ENCODE data around the gene SOCS7. TPM values are rescaled to one million over a fixed set of nuclear protein-coding genes. Genes with fewer than 3 reads are reported as not detected.
A peak's percentile ranks its signal among the peaks of the same experiment; 100 is the strongest.

SOCS7 gene
- total RNA-seq, 1 donor from 2014 or later: 7.5 TPM

- DNase-seq (ENCODE audit: low read depth in 2 of 2): no peak
Observed at GRCh38 chr17:38358586-38359513, 7.2 kb downstream of the SOCS7 start.

GRCh38 chr17:38361694-38362465 lies 10.2 kb downstream of the SOCS7 start:
- DNase-seq (ENCODE audit: low read depth in 2 of 2): no peak

- DNase-seq (ENCODE audit: low read depth in 2 of 2): no peak
Observed at GRCh38 chr17:38363016-38363415, 11.4 kb downstream of the SOCS7 start.

- no peak for DNase-seq (ENCODE audit: low read depth in 2 of 2)
Observed at GRCh38 chr17:38364741-38365140, 13.1 kb downstream of the SOCS7 start.

- no peak for DNase-seq (ENCODE audit: low read depth in 2 of 2)
Observed at GRCh38 chr17:38369124-38369886, 17.7 kb downstream of the SOCS7 start.

- no peak for DNase-seq (ENCODE audit: low read depth in 2 of 2)
Observed at GRCh38 chr17:38379448-38379847, 27.8 kb downstream of the SOCS7 start.

GRCh38 chr17:38395090-38395489 lies 43.4 kb downstream of the SOCS7 start:
- DNase-seq (ENCODE audit: low read depth in 2 of 2): no peak

- DNase-seq (ENCODE audit: low read depth in 2 of 2): no peak
Observed at GRCh38 chr17:38397227-38397626, 45.6 kb downstream of the SOCS7 start.

- no peak for DNase-seq (ENCODE audit: low read depth in 2 of 2)
Observed at GRCh38 chr17:38400286-38400685, 48.6 kb downstream of the SOCS7 start.

GRCh38 chr17:38401459-38401858 lies 49.8 kb downstream of the SOCS7 start:
- DNase-seq (ENCODE audit: low read depth in 2 of 2): no peak

GRCh38 chr17:38402897-38403296 lies 51.3 kb downstream of the SOCS7 start:
- DNase-seq (ENCODE audit: low read depth in 2 of 2): no peak

- DNase-seq (ENCODE audit: low read depth in 2 of 2): peak in 1 of 2 donors; percentile 37
Observed at GRCh38 chr17:38403491-38403890, 51.8 kb downstream of the SOCS7 start.

GRCh38 chr17:38404174-38404943 lies 52.7 kb downstream of the SOCS7 start:
- DNase-seq (ENCODE audit: low read depth in 2 of 2): no peak

- no peak for DNase-seq (ENCODE audit: low read depth in 2 of 2)
Observed at GRCh38 chr17:38405654-38406053, 54.0 kb downstream of the SOCS7 start.

- DNase-seq (ENCODE audit: low read depth in 2 of 2): no peak
Observed at GRCh38 chr17:38410201-38410600, 58.6 kb downstream of the SOCS7 start.

- no peak for DNase-seq (ENCODE audit: low read depth in 2 of 2)
Observed at GRCh38 chr17:38415250-38416194, 63.9 kb downstream of the SOCS7 start.

GRCh38 chr17:38416840-38417209 lies 65.2 kb downstream of the SOCS7 start:
- no peak for DNase-seq (ENCODE audit: low read depth in 2 of 2)

- DNase-seq (ENCODE audit: low read depth in 2 of 2): no peak
Observed at GRCh38 chr17:38417210-38417951, 65.7 kb downstream of the SOCS7 start.

- DNase-seq (ENCODE audit: low read depth in 2 of 2): no peak
Observed at GRCh38 chr17:38418062-38418692, 66.5 kb downstream of the SOCS7 start.

Measured in lung microvascular endothelial cell (primary cell).